Fibroblast of lung (primary cell): ENCODE measurements around the gene CA4. TPM values are rescaled to one million over a fixed set of nuclear protein-coding genes. Genes with fewer than 3 reads are reported as not detected.

Source experiments
- DNase-seq, 2 donors: peaks; one replicate each; pipeline versions ENCODE4 v3.0.0 to v3.0.0-alpha.2; 2010; ENCODE audit warnings: low read depth in 2 of 2
- H2AFZ ChIP-seq: 2 replicates; pipeline ENCODE4 v1.5.1; 2012; ENCODE audit warnings: low read length, control low read depth, inconsistent platforms
- H3K27ac ChIP-seq: 2 replicates; pipeline ENCODE4 v1.5.1; 2011; ENCODE audit warnings: low read length, control low read depth; ENCODE audit not compliant: insufficient read depth
- H3K27me3 ChIP-seq: 2 replicates; pipeline ENCODE4 v1.5.1; 2011; ENCODE audit warnings: mild to moderate bottlenecking, low read length; ENCODE audit not compliant: control insufficient read depth, insufficient read depth
- H3K36me3 ChIP-seq: 2 replicates; pipeline ENCODE4 v1.5.1; 2011; ENCODE audit warnings: low read length; ENCODE audit not compliant: control insufficient read depth, insufficient read depth
- H3K4me1 ChIP-seq: 2 replicates; pipeline ENCODE4 v1.5.1; 2011; ENCODE audit warnings: low read length; ENCODE audit not compliant: control insufficient read depth, insufficient read depth; ENCODE audit errors: extremely low read depth
- H3K4me2 ChIP-seq: 2 replicates; pipeline ENCODE4 v1.5.1; 2011; ENCODE audit warnings: low read length, control low read depth; ENCODE audit not compliant: insufficient read depth; ENCODE audit errors: extremely low read depth
- H3K4me3 ChIP-seq, 4 experiments: fragments of 200-600 bp in 1 of 4; sonication (generic) in 1 of 4; replicated peaks in 1 of 4; 2 replicates each; pipeline ENCODE4 v1.5.1; 2011 to 2016; ENCODE audit warnings: low read length in 4 of 4, low read depth in 3 of 4, mild to moderate bottlenecking in 3 of 4, control low read depth in 2 of 4, inconsistent platforms in 1 of 4, mixed read lengths in 1 of 4; ENCODE audit not compliant: insufficient read depth in 1 of 4; ENCODE audit errors: control extremely low read depth in 1 of 4
- H3K79me2 ChIP-seq: 2 replicates; pipeline ENCODE4 v1.5.1; 2012; ENCODE audit warnings: mild to moderate bottlenecking, low read length, inconsistent platforms; ENCODE audit not compliant: control insufficient read depth, insufficient read depth
- H3K9ac ChIP-seq: 2 replicates; pipeline ENCODE4 v1.5.1; 2011; ENCODE audit warnings: mild to moderate bottlenecking, low read length, control low read depth; ENCODE audit not compliant: insufficient read depth
- H3K9me3 ChIP-seq: 2 replicates; pipeline ENCODE4 v1.5.1; 2012; ENCODE audit warnings: low read depth, low read length; ENCODE audit not compliant: control insufficient read depth, insufficient read depth
- H4K20me1 ChIP-seq: 2 replicates; pipeline ENCODE4 v1.5.1; 2011; ENCODE audit warnings: low read length; ENCODE audit not compliant: control insufficient read depth, insufficient read depth; ENCODE audit errors: extremely low read depth
- CTCF ChIP-seq, 2 donors: IDR thresholded peaks in 1 of 2; conservative IDR thresholded peaks in 1 of 2; 1 replicate in 1 of 2; 2 replicates in 1 of 2; pipeline ENCODE4 v1.5.1; 2011 to 2012; ENCODE audit warnings: low read length in 2 of 2, control low read depth in 1 of 2, inconsistent platforms in 1 of 2, low read depth in 1 of 2, mild to moderate bottlenecking in 1 of 2
- EZH2 ChIP-seq: IDR thresholded peaks from 2 replicates; pipeline ENCODE4 v1.5.1; 2012; ENCODE audit warnings: low read length, control low read depth, mild to moderate bottlenecking; ENCODE audit errors: missing control alignments
- polyA plus RNA-seq, 2 donors: library from polyadenylated mRNA; depleted of rRNA in 1 of 2; stranded (reverse) in 1 of 2; unstranded in 1 of 2; fragments of >200 nt; gene quantifications; 2 replicates each; pipeline ENCODE4 v1.2.1, GENCODE V29; 2011 to 2012; ENCODE audit warnings: missing spikeins in 1 of 2
- total RNA-seq: library from RNA; depleted of rRNA; stranded (reverse); fragments of >200 nt; gene quantifications from 2 replicates; pipeline ENCODE4 v1.2.1, GENCODE V29; 2014

CA4 gene
- total and polyA plus RNA-seq, 2 donors (not counting 1 experiment from before 2014, with no cell fraction given) = not detected

GRCh38 chr17:60129164-60129563 lies 20.6 kb upstream of the CA4 start:
- peaks cover 2% of the 10 kb centered on the region for H3K36me3 ChIP-seq
- TF ChIP-seq CTCF (conservative IDR thresholded peaks at IDR 0.05 in 1 of 2, IDR thresholded peaks at IDR 0.05 in 1 of 2; ENCODE audit: low read depth in 1 of 2, low read length in 2 of 2) (no peak), EZH2 (no peak)
- H3K27ac ChIP-seq = no peak overlapping the region
- no peak overlapping the region for H3K4me2 ChIP-seq
- no peaks in the 10 kb centered on the region for H4K20me1 ChIP-seq
- H3K27me3 ChIP-seq = no peaks in the 10 kb centered on the region
- peaks cover 2% of the 10 kb centered on the region for H3K4me1 ChIP-seq
- no peak overlapping the region for H2AFZ ChIP-seq
- H3K79me2 ChIP-seq = peaks cover 1% of the 10 kb centered on the region
- no peak overlapping the region for H3K4me3 ChIP-seq
- no peak for DNase-seq
- H3K9me3 ChIP-seq = no peaks in the 10 kb centered on the region
- H3K9ac ChIP-seq = no peak overlapping the region

- Histone ChIP-seq H2AFZ (no peak overlapping the region), H4K20me1 (no peaks in the 10 kb centered on the region), H3K27me3 (no peaks in the 10 kb centered on the region), H3K4me1 (peaks cover 2% of the 10 kb centered on the region), H3K27ac (no peak overlapping the region), H3K79me2 (peaks cover 2% of the 10 kb centered on the region), H3K4me3 (no peak overlapping the region), H3K4me2 (no peak overlapping the region), H3K9ac (no peak overlapping the region), H3K9me3 (no peaks in the 10 kb centered on the region), H3K36me3 (peaks cover 2% of the 10 kb centered on the region)
- no peak for TF ChIP-seq EZH2
- no peak for TF ChIP-seq CTCF (conservative IDR thresholded peaks at IDR 0.05 in 1 of 2, IDR thresholded peaks at IDR 0.05 in 1 of 2; ENCODE audit: low read depth in 1 of 2, low read length in 2 of 2)
- no peak for DNase-seq
Observed at GRCh38 chr17:60130466-60130865, 19.3 kb upstream of the CA4 start.

- Histone ChIP-seq H3K27me3 (peaks cover 20% of the 10 kb centered on the region), H3K79me2 (peaks cover 2% of the 10 kb centered on the region), H4K20me1 (no peaks in the 10 kb centered on the region), H2AFZ (peak overlapping the region; percentile 90), H3K4me1 (peaks cover 2% of the 10 kb centered on the region), H3K4me3 (peak overlapping the region; percentile 64 to 92 (median 75)), H3K4me2 (peak overlapping the region; percentile 91), H3K36me3 (peaks cover 2% of the 10 kb centered on the region), H3K9me3 (no peaks in the 10 kb centered on the region), H3K9ac (peak overlapping the region; percentile 65), H3K27ac (peak overlapping the region; percentile 81)
- peak; percentile 55 to 59 for DNase-seq
- no peak for TF ChIP-seq CTCF (conservative IDR thresholded peaks at IDR 0.05 in 1 of 2, IDR thresholded peaks at IDR 0.05 in 1 of 2; ENCODE audit: low read depth in 1 of 2, low read length in 2 of 2)
- no peak for TF ChIP-seq EZH2
Observed at GRCh38 chr17:60134396-60135150, 15.2 kb upstream of the CA4 start.
